ENCODE measurements around the gene UNC13D. TPM values are rescaled to one million over a fixed set of nuclear protein-coding genes. Genes with fewer than 3 reads are reported as not detected.

UNC13D gene
- total RNA-seq, 2 experiments from 2014 or later, result 8.0 to 17.8 TPM

- H3K36me3 ChIP-seq (ENCODE audit: insufficient read depth, low read length), result no peaks in the 10 kb centered on the region
- TF ChIP-seq CTCF (conservative IDR thresholded peaks at IDR 0.05; ENCODE audit: low read length) (no peak), EZH2phosphoT487 (IDR thresholded peaks at IDR 0.05; ENCODE audit: borderline replicate concordance, low read depth, low read length) (no peak)
- H4K20me1 ChIP-seq (ENCODE audit: insufficient read depth, low read length), result no peaks in the 10 kb centered on the region
- H2AFZ ChIP-seq (ENCODE audit: low read length), result peak overlapping the region; percentile 15; the same call in 1 of the 2 replicates
- H3K9me2 ChIP-seq (ENCODE audit: insufficient read depth, low read length), result no peaks in the 10 kb centered on the region
- peak overlapping the region; percentile 53 for H3K4me2 ChIP-seq (ENCODE audit: low read length)
- H3K27ac ChIP-seq (ENCODE audit: low read depth, low read length, poor library complexity, severe bottlenecking), result peak overlapping the region; percentile 36
- CTCF ChIA-PET (ENCODE audit: unreplicated experiment), result no interaction called here
- H3K9me3 ChIP-seq (ENCODE audit: low read length), result no peaks in the 10 kb centered on the region
- H3K4me3 ChIP-seq (ENCODE audit: low read depth, low read length, poor library complexity, severe bottlenecking), result peak overlapping the region; percentile 30
- DNase-seq (ENCODE audit: low spot score), result no peak
- intact Hi-C loops (cut with micrococcal nuclease; ENCODE audit: unreplicated experiment), result no loop called here
- POLR2A ChIA-PET, result interaction anchor here (0.5 to 1.5 kb wide), 4 partner anchors 16 to 943 kb away, joined by 3 to 6 read pairs (median 3); no protein-coding TSS in a partner anchor
- no peaks in the 10 kb centered on the region for H3K79me2 ChIP-seq (ENCODE audit: insufficient read depth, low read depth, low read length)
- BruUV-seq (replicated peaks), result no TSS peak
- H3K4me1 ChIP-seq (ENCODE audit: insufficient read depth, low read length, poor library complexity, severe bottlenecking), result peaks cover 23% of the 10 kb centered on the region
Measured at GRCh38 chr17:75832164-75832651, 12.0 kb downstream of the UNC13D start.

- ChIA-PET POLR2A (interaction anchor here (0.6 to 1.5 kb wide), 2 partner anchors 17 to 51 kb away, joined by 3 to 4 read pairs; no protein-coding TSS in a partner anchor), CTCF (ENCODE audit: unreplicated experiment) (interaction anchor here (1.3 to 1.6 kb wide), 2 partner anchors 14 to 51 kb away, joined by 4 read pairs; no protein-coding TSS in a partner anchor)
- intact Hi-C loops (cut with micrococcal nuclease; ENCODE audit: unreplicated experiment), result no loop called here
- no peaks in the 10 kb centered on the region for H3K79me2 ChIP-seq (ENCODE audit: insufficient read depth, low read depth, low read length)
- H2AFZ ChIP-seq (ENCODE audit: low read length), result no peak overlapping the region
- H3K9me2 ChIP-seq (ENCODE audit: insufficient read depth, low read length), result no peaks in the 10 kb centered on the region
- peaks cover 5% of the 10 kb centered on the region; the same call in 1 of the 2 replicates for H3K36me3 ChIP-seq (ENCODE audit: insufficient read depth, low read length)
- H3K9me3 ChIP-seq (ENCODE audit: low read length), result no peaks in the 10 kb centered on the region
- BruUV-seq (replicated peaks), result no TSS peak
- no peak overlapping the region for H3K27ac ChIP-seq (ENCODE audit: low read depth, low read length, poor library complexity, severe bottlenecking)
- H4K20me1 ChIP-seq (ENCODE audit: insufficient read depth, low read length), result no peaks in the 10 kb centered on the region
- no peak overlapping the region for H3K4me2 ChIP-seq (ENCODE audit: low read length)
- DNase-seq (ENCODE audit: low spot score), result no peak
- TF ChIP-seq CTCF (conservative IDR thresholded peaks at IDR 0.05; ENCODE audit: low read length), result no peak
- TF ChIP-seq EZH2phosphoT487 (IDR thresholded peaks at IDR 0.05; ENCODE audit: borderline replicate concordance, low read depth, low read length), result no peak
- no peak overlapping the region for H3K4me3 ChIP-seq (ENCODE audit: low read depth, low read length, poor library complexity, severe bottlenecking)
- peaks cover 30% of the 10 kb centered on the region for H3K4me1 ChIP-seq (ENCODE audit: insufficient read depth, low read length, poor library complexity, severe bottlenecking)
Measured at GRCh38 chr17:75831032-75831571, 13.1 kb downstream of the UNC13D start.

All from OCI-LY7 (cell line).